Measurements from ENCODE around the gene OTOG. TPM values are rescaled to one million over a fixed set of nuclear protein-coding genes. Genes with fewer than 3 reads are reported as not detected.

OTOG gene
- total and polyA plus RNA-seq, 2 donors (not counting 1 experiment from before 2014, with no cell fraction given) = not detected

DNA sequence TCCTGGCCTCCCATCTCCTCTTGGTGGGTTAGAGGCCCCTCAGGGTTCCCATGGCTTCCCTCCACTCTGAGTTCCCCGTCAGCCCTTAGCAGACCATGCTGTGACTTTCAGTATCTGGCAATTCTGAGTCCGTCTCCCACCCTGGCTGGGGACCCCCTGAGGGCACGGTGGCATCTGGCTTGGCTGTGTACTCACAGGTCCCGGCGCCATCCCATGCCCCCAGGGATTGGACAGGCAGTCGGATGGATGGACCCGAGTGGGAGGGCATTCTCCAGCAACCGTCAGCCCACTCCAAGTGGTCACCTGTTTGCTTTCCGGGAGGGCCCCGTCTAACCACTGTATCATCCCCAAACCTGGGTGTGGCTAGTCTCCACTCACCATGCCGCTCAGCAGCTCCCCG, 46.4 kb upstream of the OTOG start:
- Histone ChIP-seq H3K4me1 (ENCODE audit: control insufficient read depth in 2 of 2, insufficient read depth in 2 of 2, low read length in 2 of 2) (no peaks in the 10 kb centered on the region), H2AFZ (ENCODE audit: insufficient read depth, low read depth, low read length, poor library complexity, severe bottlenecking) (no peak overlapping the region), H3K36me3 (replicated peaks in 1 of 2; ENCODE audit: control extremely low read depth in 1 of 2, control insufficient read depth in 1 of 2, extremely low read depth in 1 of 2, insufficient read depth in 2 of 2, low read length in 1 of 2) (no peaks in the 10 kb centered on the region), H3K4me3 (ENCODE audit: control extremely low read depth in 1 of 5, extremely low read depth in 1 of 5, insufficient read depth in 1 of 5, low read depth in 2 of 5, low read length in 4 of 5) (no peak overlapping the region), H3K79me2 (ENCODE audit: control insufficient read depth, insufficient read depth, low read length) (no peaks in the 10 kb centered on the region), H4K20me1 (ENCODE audit: control insufficient read depth, insufficient read depth, low read length, poor library complexity, severe bottlenecking) (no peaks in the 10 kb centered on the region), H3K4me2 (replicated peaks; ENCODE audit: low read depth, low read length, poor library complexity, severe bottlenecking) (no peak overlapping the region), H3K9ac (ENCODE audit: low read length) (no peak overlapping the region), H3K27ac (ENCODE audit: low read length in 2 of 2) (no peak overlapping the region), H3K9me3 (ENCODE audit: control extremely low read depth in 1 of 3, control insufficient read depth in 2 of 3, insufficient read depth in 1 of 3, low read length in 2 of 3) (no peaks in the 10 kb centered on the region), H3K27me3 (replicated peaks in 1 of 4; ENCODE audit: control extremely low read depth in 1 of 4, control insufficient read depth in 3 of 4, insufficient read depth in 4 of 4, low read length in 3 of 4) (no peaks in the 10 kb centered on the region)
- DNase-seq = no peak
- intact Hi-C loops (cut with micrococcal nuclease) = loop anchor here (10.0 kb wide), 1 partner anchor 556 kb away; no protein-coding TSS in a partner anchor
- Mint-ChIP-seq H3K4me1 (no peaks in the 10 kb centered on the region), H3K4me3 (no peak overlapping the region), H3K9me3 (ENCODE audit: insufficient read depth) (no peaks in the 10 kb centered on the region), H3K27ac (no peak overlapping the region), H3K27me3 (peaks cover 3% of the 10 kb centered on the region)
- WGBS (ENCODE audit: insufficient coverage) = 95% methylated on average over 12 of the region's 12 CpGs
- CTCF ChIA-PET = interaction anchor here (1.1 kb wide), 1 partner anchor 112 kb away, joined by 3 read pairs; the partner anchor contains the start of gene KCNJ11
- POLR2A ChIA-PET = no interaction called here
- TF ChIP-seq, protein P1, sequence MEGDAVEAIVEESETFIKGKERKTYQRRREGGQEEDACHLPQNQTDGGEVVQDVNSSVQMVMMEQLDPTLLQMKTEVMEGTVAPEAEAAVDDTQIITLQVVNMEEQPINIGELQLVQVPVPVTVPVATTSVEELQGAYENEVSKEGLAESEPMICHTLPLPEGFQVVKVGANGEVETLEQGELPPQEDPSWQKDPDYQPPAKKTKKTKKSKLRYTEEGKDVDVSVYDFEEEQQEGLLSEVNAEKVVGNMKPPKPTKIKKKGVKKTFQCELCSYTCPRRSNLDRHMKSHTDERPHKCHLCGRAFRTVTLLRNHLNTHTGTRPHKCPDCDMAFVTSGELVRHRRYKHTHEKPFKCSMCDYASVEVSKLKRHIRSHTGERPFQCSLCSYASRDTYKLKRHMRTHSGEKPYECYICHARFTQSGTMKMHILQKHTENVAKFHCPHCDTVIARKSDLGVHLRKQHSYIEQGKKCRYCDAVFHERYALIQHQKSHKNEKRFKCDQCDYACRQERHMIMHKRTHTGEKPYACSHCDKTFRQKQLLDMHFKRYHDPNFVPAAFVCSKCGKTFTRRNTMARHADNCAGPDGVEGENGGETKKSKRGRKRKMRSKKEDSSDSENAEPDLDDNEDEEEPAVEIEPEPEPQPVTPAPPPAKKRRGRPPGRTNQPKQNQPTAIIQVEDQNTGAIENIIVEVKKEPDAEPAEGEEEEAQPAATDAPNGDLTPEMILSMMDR (IDR thresholded peaks at IDR 0.05) = no peak
- no peak for TF ChIP-seq EZH2 (IDR thresholded peaks at IDR 0.05; ENCODE audit: borderline replicate concordance, insufficient read depth, low read depth, low read length, poor library complexity, severe bottlenecking)
- ATAC-seq (ENCODE audit: low read depth) = no peak

DNA sequence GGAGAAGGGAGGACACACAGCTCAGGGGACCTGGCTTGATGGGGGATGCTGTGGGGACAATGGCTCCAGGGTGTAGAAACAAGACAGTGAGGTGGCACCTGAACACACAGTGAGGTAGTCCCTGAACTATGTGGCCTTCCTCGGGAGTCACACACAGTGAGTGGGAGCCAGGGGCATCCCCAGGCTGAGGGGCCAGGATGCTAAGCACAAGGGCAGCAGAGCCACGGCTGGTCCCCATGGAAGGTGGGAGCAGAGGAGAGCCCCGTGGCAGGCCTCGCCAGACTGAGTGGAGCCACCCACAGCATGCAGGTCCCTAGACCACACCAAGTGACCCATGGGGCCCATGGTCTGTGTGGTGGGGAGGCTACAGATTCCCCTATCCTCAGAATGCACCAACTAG, 44.4 kb upstream of the OTOG start:
- H3K4me2 ChIP-seq (replicated peaks; ENCODE audit: low read depth, low read length, poor library complexity, severe bottlenecking) = no peak overlapping the region
- intact Hi-C loops (cut with micrococcal nuclease) = loop anchor here (10.0 kb wide), 1 partner anchor 558 kb away; no protein-coding TSS in a partner anchor
- no peak overlapping the region for H3K27ac Mint-ChIP-seq
- no peaks in the 10 kb centered on the region for H3K9me3 Mint-ChIP-seq (ENCODE audit: insufficient read depth)
- H4K20me1 ChIP-seq (ENCODE audit: control insufficient read depth, insufficient read depth, low read length, poor library complexity, severe bottlenecking) = no peaks in the 10 kb centered on the region
- no peak overlapping the region for H3K27ac ChIP-seq (ENCODE audit: low read length in 2 of 2)
- H3K27me3 Mint-ChIP-seq = peaks cover 3% of the 10 kb centered on the region
- ATAC-seq (ENCODE audit: low read depth) = no peak
- H2AFZ ChIP-seq (ENCODE audit: insufficient read depth, low read depth, low read length, poor library complexity, severe bottlenecking) = no peak overlapping the region
- H3K9ac ChIP-seq (ENCODE audit: low read length) = no peak overlapping the region
- H3K79me2 ChIP-seq (ENCODE audit: control insufficient read depth, insufficient read depth, low read length) = no peaks in the 10 kb centered on the region
- H3K9me3 ChIP-seq (ENCODE audit: control extremely low read depth in 1 of 3, control insufficient read depth in 2 of 3, insufficient read depth in 1 of 3, low read length in 2 of 3) = no peaks in the 10 kb centered on the region
- no peaks in the 10 kb centered on the region for H3K4me1 Mint-ChIP-seq
- no peak overlapping the region for H3K4me3 Mint-ChIP-seq
- no peak overlapping the region for H3K4me3 ChIP-seq (ENCODE audit: control extremely low read depth in 1 of 5, extremely low read depth in 1 of 5, insufficient read depth in 1 of 5, low read depth in 2 of 5, low read length in 4 of 5)
- no peak for DNase-seq
- TF ChIP-seq, protein P1 (IDR thresholded peaks at IDR 0.05) = no peak
- TF ChIP-seq EZH2 (IDR thresholded peaks at IDR 0.05; ENCODE audit: borderline replicate concordance, insufficient read depth, low read depth, low read length, poor library complexity, severe bottlenecking) = no peak
- ChIA-PET POLR2A (no interaction called here), CTCF (interaction anchor here (0.9 to 7.7 kb wide), 4 partner anchors 25 to 273 kb away, joined by 3 to 116 read pairs (median 8); no protein-coding TSS in a partner anchor)
- H3K4me1 ChIP-seq (ENCODE audit: control insufficient read depth in 2 of 2, insufficient read depth in 2 of 2, low read length in 2 of 2) = no peaks in the 10 kb centered on the region
- WGBS (ENCODE audit: insufficient coverage) = 100% methylated on average over 1 of the region's 4 CpGs
- no peaks in the 10 kb centered on the region for H3K27me3 ChIP-seq (replicated peaks in 1 of 4; ENCODE audit: control extremely low read depth in 1 of 4, control insufficient read depth in 3 of 4, insufficient read depth in 4 of 4, low read length in 3 of 4)
- no peaks in the 10 kb centered on the region for H3K36me3 ChIP-seq (replicated peaks in 1 of 2; ENCODE audit: control extremely low read depth in 1 of 2, control insufficient read depth in 1 of 2, extremely low read depth in 1 of 2, insufficient read depth in 2 of 2, low read length in 1 of 2)
